B cell (primary cell): ENCODE results near the gene CLK2. TPM values are rescaled to one million over a fixed set of nuclear protein-coding genes. Genes with fewer than 3 reads are reported as not detected.

Experiments
- ATAC-seq: fragments of 200-7000 bp; cut with Tn5 transposase; one replicate; pipeline ENCODE4 v1.10.0; 2021; ENCODE audit warnings: low read depth, mild to moderate bottlenecking, moderate number of reproducible peaks, moderate library complexity
- CTCF ChIA-PET: fragments of 350-600 bp; sonication (Branson Sonifier 250); formaldehyde crosslinking; loops from one replicate; lab custom pipeline; 2021; ENCODE audit warnings: antibody characterized with exemption, inconsistent platforms; lab: Charles Lee
- POLR2A ChIA-PET: fragments of 350-600 bp; sonication (Branson Sonifier 250); formaldehyde crosslinking; loops from one replicate; lab custom pipeline; 2021; ENCODE audit warnings: antibody characterized with exemption; lab: Charles Lee
- DNase-seq: peaks from one replicate; pipeline ENCODE4 v3.0.0; 2013
- H2AFZ ChIP-seq: 2 replicates; pipeline ENCODE4 v1.6.1; 2012; ENCODE audit warnings: mild to moderate bottlenecking, low read depth, low read length; ENCODE audit not compliant: insufficient read depth, poor library complexity, severe bottlenecking
- H3K27ac ChIP-seq, 2 donors: 1 replicate in 1 of 2; 2 replicates in 1 of 2; pipeline ENCODE4 v1.5.1; 2012 to 2013; ENCODE audit warnings: low read length in 2 of 2, mild to moderate bottlenecking in 2 of 2, moderate library complexity in 1 of 2
- H3K27me3 ChIP-seq, 4 experiments: fragments of 200-600 bp in 1 of 4; sonication (generic) in 1 of 4; replicated peaks in 1 of 4; 1 replicate in 2 of 4; 2 replicates in 2 of 4; pipeline versions ENCODE4 v1.6.1 to v1.7.0; 2013 to 2016; ENCODE audit warnings: low read length in 3 of 4, mild to moderate bottlenecking in 2 of 4, mixed read lengths in 1 of 4, moderate library complexity in 1 of 4; ENCODE audit not compliant: insufficient read depth in 4 of 4, control insufficient read depth in 3 of 4; ENCODE audit errors: control extremely low read depth in 1 of 4
- H3K36me3 ChIP-seq, 2 experiments: replicated peaks in 1 of 2; 1 replicate in 1 of 2; 2 replicates in 1 of 2; pipeline versions ENCODE4 v1.6.1 to v1.7.1; 2013; ENCODE audit warnings: low read length in 1 of 2; ENCODE audit not compliant: insufficient read depth in 2 of 2, control insufficient read depth in 1 of 2; ENCODE audit errors: control extremely low read depth in 1 of 2, extremely low read depth in 1 of 2
- H3K4me1 ChIP-seq, 2 donors: fragments of 200-600 bp in 1 of 2; sonication (generic) in 1 of 2; 1 replicate in 1 of 2; 2 replicates in 1 of 2; pipeline versions ENCODE4 v1.5.1 to v1.6.1; 2013 to 2017; ENCODE audit warnings: low read length in 2 of 2; ENCODE audit not compliant: control insufficient read depth in 2 of 2, insufficient read depth in 2 of 2
- H3K4me2 ChIP-seq: replicated peaks from 2 replicates; pipeline ENCODE3; 2012; ENCODE audit warnings: mild to moderate bottlenecking, low read depth, low read length; ENCODE audit not compliant: poor library complexity, severe bottlenecking
- H3K4me3 ChIP-seq, 5 experiments: fragments of 200-600 bp in 1 of 5; sonication (generic) in 1 of 5; 1 replicate in 3 of 5; 2 replicates in 2 of 5; pipeline versions ENCODE4 v1.5.1 to v1.7.0; 2011 to 2016; ENCODE audit warnings: low read length in 4 of 5, mild to moderate bottlenecking in 4 of 5, low read depth in 2 of 5, control low read depth in 1 of 5, moderate library complexity in 1 of 5; ENCODE audit not compliant: insufficient read depth in 1 of 5; ENCODE audit errors: control extremely low read depth in 1 of 5, extremely low read depth in 1 of 5
- H3K79me2 ChIP-seq: fragments of 200-600 bp; sonication (generic); one replicate; pipeline ENCODE4 v1.6.0; 2016; ENCODE audit warnings: low read length; ENCODE audit not compliant: control insufficient read depth, insufficient read depth
- H3K9ac ChIP-seq: fragments of 200-600 bp; sonication (generic); 2 replicates; pipeline ENCODE4 v1.6.1; 2017; ENCODE audit warnings: mild to moderate bottlenecking, low read length, moderate library complexity
- H3K9me3 ChIP-seq, 3 donors: one replicate each; pipeline versions ENCODE4 v1.6.1 to v1.7.1; 2013; ENCODE audit warnings: low read length in 2 of 3; ENCODE audit not compliant: control insufficient read depth in 2 of 3, insufficient read depth in 1 of 3; ENCODE audit errors: control extremely low read depth in 1 of 3
- H4K20me1 ChIP-seq: 2 replicates; pipeline ENCODE4 v1.6.0; 2012; ENCODE audit warnings: mild to moderate bottlenecking, low read length; ENCODE audit not compliant: insufficient read depth, control insufficient read depth, poor library complexity, severe bottlenecking
- H3K27ac Mint-ChIP-seq: one replicate; pipeline ENCODE4 v1.8.0; 2021; ENCODE audit warnings: mixed read lengths
- H3K27me3 Mint-ChIP-seq: one replicate; pipeline ENCODE4 v1.8.0; 2021; ENCODE audit warnings: mixed read lengths
- H3K4me1 Mint-ChIP-seq: one replicate; pipeline ENCODE4 v1.8.0; 2021; ENCODE audit warnings: mixed read lengths
- H3K4me3 Mint-ChIP-seq: one replicate; pipeline ENCODE4 v1.8.0; 2021; ENCODE audit warnings: mixed read lengths
- H3K9me3 Mint-ChIP-seq: one replicate; pipeline ENCODE4 v1.8.0; 2022; ENCODE audit warnings: mixed read lengths; ENCODE audit not compliant: insufficient read depth
- CTCF ChIP-seq: fragments of 200-600 bp; IDR thresholded peaks from one replicate; pipeline ENCODE4 v1.8.0; 2022; ENCODE audit warnings: antibody characterized with exemption, mild to moderate bottlenecking
- EZH2 ChIP-seq: IDR thresholded peaks from 2 replicates; pipeline ENCODE4 v1.6.1; 2012; ENCODE audit warnings: borderline replicate concordance, low read depth, mild to moderate bottlenecking, moderate library complexity, low read length; ENCODE audit not compliant: insufficient read depth, poor library complexity, severe bottlenecking
- WGBS: methylation state at CpG from one replicate; pipeline ENCODE4 v1.1.5; 2013; ENCODE audit warnings: missing lambda C conversion rate; ENCODE audit not compliant: insufficient coverage; 5-methylcytosine and 5-hydroxymethylcytosine counted together
- intact Hi-C: fragments of 100-400 bp; cut with micrococcal nuclease; formaldehyde crosslinking; loops from one replicate; pipeline ENCODE4 v1.10.0; 2022
- polyA plus RNA-seq: library from polyadenylated mRNA; depleted of rRNA; stranded (reverse); fragments of >200 nt; gene quantifications from 2 replicates; pipeline ENCODE4 v1.2.3, GENCODE V29; 2012
- total RNA-seq, 2 donors: library from RNA; stranded (reverse); fragments of 120-200 nt in 1 of 2; gene quantifications; 1 replicate in 1 of 2; 2 replicates in 1 of 2; pipeline versions ENCODE4 v1.2.3 to v1.2.4, GENCODE V29; 2013 to 2022

CLK2 gene
- total and polyA plus RNA-seq, 2 donors (not counting 1 experiment from before 2014, with no cell fraction given), result 152 to 161 TPM

GRCh38 chr1:155321639-155322503 is 48.6 kb upstream of the CLK2 start:
- peak overlapping the region; percentile 83 for H3K4me3 Mint-ChIP-seq
- Histone ChIP-seq H3K9ac (peak overlapping the region; percentile 98), H3K27ac (no peak overlapping the region), H3K4me3 (peak overlapping the region in 2 of 5 experiments; percentile 84 to 97), H3K9me3 (peaks cover 0 to 2% (median 0%) of the 10 kb centered on the region in 3 donors), H4K20me1 (no peaks in the 10 kb centered on the region), H3K27me3 (no peaks in the 10 kb centered on the region), H3K4me1 (peaks cover 17 to 35% of the 10 kb centered on the region in 2 donors), H3K4me2 (peak overlapping the region; percentile 99), H3K79me2 (peaks cover 4% of the 10 kb centered on the region), H2AFZ (no peak overlapping the region), H3K36me3 (peaks cover 0 to 3% of the 10 kb centered on the region in 2 experiments)
- peaks cover 36% of the 10 kb centered on the region for H3K4me1 Mint-ChIP-seq
- intact Hi-C loops, result loop anchor here (2.0 to 10.0 kb wide), 3 partner anchors 241 to 1183 kb away; partner anchors contain the start of genes ASH1L and MEF2D
- ATAC-seq (no peak), DNase-seq (peak; percentile 28)
- H3K27ac Mint-ChIP-seq, result peak overlapping the region; percentile 53
- WGBS, result 85% methylated on average over 25 of the region's 27 CpGs
- TF ChIP-seq EZH2 (no peak), CTCF (no peak)
- CTCF ChIA-PET, result interaction anchor here (0.7 to 6.5 kb wide), 13 partner anchors 10 to 145 kb away, joined by 3 to 128 read pairs (median 5); partner anchors contain the start of genes CLK2, FDPS, MTX1 and PKLR
- no peaks in the 10 kb centered on the region for H3K27me3 Mint-ChIP-seq
- H3K9me3 Mint-ChIP-seq, result no peaks in the 10 kb centered on the region
- POLR2A ChIA-PET, result interaction anchor here (0.6 to 1.6 kb wide), 2 partner anchors 49 to 63 kb away, joined by 3 to 6 read pairs; partner anchors contain the start of gene CLK2
